Activated CD4-positive, alpha-beta T cell treated with anti-CD3 and anti-CD28 coated beads for 1 hour (primary cell): ENCODE results near the gene MED31.
"Not testable (repeated sequence)": the region's sequence is repeated elsewhere in the genome, so short reads cannot be mapped to it uniquely, and the experiment has no call there.

Experiments used
- DNase-seq: peaks from one replicate; pipeline ENCODE4 v3.0.0-alpha.2; 2020

Gene MED31

GRCh38 chr17:6608321-6608720, 43.1 kb downstream of the MED31 start:
- no peak for DNase-seq

GRCh38 chr17:6605142-6605541, 46.3 kb downstream of the MED31 start:
- DNase-seq, result no peak

- DNase-seq, result no peak
These were observed 47.6 kb downstream of the MED31 start for GRCh38 chr17:6603744-6604325.

GRCh38 chr17:6602141-6602540, 49.3 kb downstream of the MED31 start:
- DNase-seq, result no peak

GRCh38 chr17:6599364-6599763, 52.0 kb downstream of the MED31 start:
- no peak for DNase-seq

- no peak for DNase-seq
These were observed 53.7 kb downstream of the MED31 start for GRCh38 chr17:6597727-6598126.

GRCh38 chr17:6596941-6597340, 54.5 kb downstream of the MED31 start:
- no peak for DNase-seq

- DNase-seq, result no peak
These were observed 54.9 kb downstream of the MED31 start for GRCh38 chr17:6596511-6596910.

GRCh38 chr17:6596081-6596480, 55.3 kb downstream of the MED31 start:
- DNase-seq, result no peak

- DNase-seq, result not testable (repeated sequence)
These were observed 58.0 kb downstream of the MED31 start for GRCh38 chr17:6593371-6593770.
